Glutamatergic neuron (in vitro differentiated cells): Measurements from ENCODE around the gene TTN. TPM values are rescaled to one million over a fixed set of nuclear protein-coding genes. Genes with fewer than 3 reads are reported as not detected.

Experiments
- DNase-seq: peaks from one replicate; pipeline ENCODE4 v3.0.0; 2022
- H3K27ac Mint-ChIP-seq: one replicate; pipeline ENCODE4 v1.8.0; 2020; ENCODE audit warnings: mild to moderate bottlenecking, mixed read lengths, inconsistent platforms; ENCODE audit not compliant: unreplicated experiment
- H3K27me3 Mint-ChIP-seq: one replicate; pipeline ENCODE4 v1.8.0; 2020; ENCODE audit warnings: mild to moderate bottlenecking, moderate library complexity, mixed read lengths, inconsistent platforms; ENCODE audit not compliant: unreplicated experiment
- H3K36me3 Mint-ChIP-seq: one replicate; pipeline ENCODE4 v1.8.0; 2020; ENCODE audit warnings: mild to moderate bottlenecking, mixed read lengths, inconsistent platforms; ENCODE audit not compliant: unreplicated experiment
- H3K4me1 Mint-ChIP-seq: one replicate; pipeline ENCODE4 v1.8.0; 2020; ENCODE audit warnings: mild to moderate bottlenecking, low read depth, mixed read lengths, inconsistent platforms; ENCODE audit not compliant: unreplicated experiment
- H3K4me3 Mint-ChIP-seq: one replicate; pipeline ENCODE4 v1.8.0; 2020; ENCODE audit warnings: mild to moderate bottlenecking, mixed read lengths, inconsistent platforms; ENCODE audit not compliant: unreplicated experiment
- H3K9me3 Mint-ChIP-seq: one replicate; pipeline ENCODE4 v1.8.0; 2020; ENCODE audit warnings: mild to moderate bottlenecking, moderate library complexity, mixed read lengths, inconsistent platforms; ENCODE audit not compliant: unreplicated experiment
- total RNA-seq: library from RNA; stranded (reverse); fragmentation: NEBNext Ultra II Directional; extraction: Animal tissue kit (Norgen Biotek cat#: 25700); gene quantifications from one replicate; pipeline ENCODE4 v1.2.1, GENCODE V29; 2021; ENCODE audit not compliant: unreplicated experiment
- TF ChIP-seq, protein P1 (sequence below): fragments of 200-600 bp; sonication (generic); IDR thresholded peaks from one replicate; pipeline ENCODE4 v1.5.0; 2021; ENCODE audit not compliant: partially characterized antibody, unreplicated experiment

TTN gene
- total RNA-seq, 1 donor from 2014 or later, result 0.34 TPM

DNA sequence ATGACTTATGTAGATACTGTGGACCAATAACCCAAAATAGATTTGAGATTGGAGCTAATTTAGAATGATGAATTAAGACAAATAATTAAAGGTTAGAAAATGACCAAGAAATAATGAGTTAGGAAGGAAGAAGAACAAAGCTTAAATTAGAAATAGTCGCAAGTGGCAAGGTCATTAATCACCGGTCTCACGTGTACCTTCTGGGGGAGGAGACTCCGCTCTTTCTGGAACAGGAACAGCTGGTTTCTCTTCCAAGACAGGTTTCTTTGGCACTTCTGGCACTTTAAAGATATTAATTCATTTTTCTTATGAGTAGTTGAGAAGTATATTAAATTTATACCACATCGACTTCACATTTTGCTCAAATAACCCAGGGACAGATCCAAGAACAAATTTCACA lies 156.7 kb downstream of the TTN start:
- H3K4me3 Mint-ChIP-seq, result no peak overlapping the region
- TF ChIP-seq, protein P1, sequence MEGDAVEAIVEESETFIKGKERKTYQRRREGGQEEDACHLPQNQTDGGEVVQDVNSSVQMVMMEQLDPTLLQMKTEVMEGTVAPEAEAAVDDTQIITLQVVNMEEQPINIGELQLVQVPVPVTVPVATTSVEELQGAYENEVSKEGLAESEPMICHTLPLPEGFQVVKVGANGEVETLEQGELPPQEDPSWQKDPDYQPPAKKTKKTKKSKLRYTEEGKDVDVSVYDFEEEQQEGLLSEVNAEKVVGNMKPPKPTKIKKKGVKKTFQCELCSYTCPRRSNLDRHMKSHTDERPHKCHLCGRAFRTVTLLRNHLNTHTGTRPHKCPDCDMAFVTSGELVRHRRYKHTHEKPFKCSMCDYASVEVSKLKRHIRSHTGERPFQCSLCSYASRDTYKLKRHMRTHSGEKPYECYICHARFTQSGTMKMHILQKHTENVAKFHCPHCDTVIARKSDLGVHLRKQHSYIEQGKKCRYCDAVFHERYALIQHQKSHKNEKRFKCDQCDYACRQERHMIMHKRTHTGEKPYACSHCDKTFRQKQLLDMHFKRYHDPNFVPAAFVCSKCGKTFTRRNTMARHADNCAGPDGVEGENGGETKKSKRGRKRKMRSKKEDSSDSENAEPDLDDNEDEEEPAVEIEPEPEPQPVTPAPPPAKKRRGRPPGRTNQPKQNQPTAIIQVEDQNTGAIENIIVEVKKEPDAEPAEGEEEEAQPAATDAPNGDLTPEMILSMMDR, result no peak
- no peak overlapping the region for H3K27ac Mint-ChIP-seq
- H3K27me3 Mint-ChIP-seq, result no peaks in the 10 kb centered on the region
- no peaks in the 10 kb centered on the region for H3K4me1 Mint-ChIP-seq
- H3K36me3 Mint-ChIP-seq, result no peaks in the 10 kb centered on the region
- H3K9me3 Mint-ChIP-seq, result no peaks in the 10 kb centered on the region
- DNase-seq, result no peak

DNA sequence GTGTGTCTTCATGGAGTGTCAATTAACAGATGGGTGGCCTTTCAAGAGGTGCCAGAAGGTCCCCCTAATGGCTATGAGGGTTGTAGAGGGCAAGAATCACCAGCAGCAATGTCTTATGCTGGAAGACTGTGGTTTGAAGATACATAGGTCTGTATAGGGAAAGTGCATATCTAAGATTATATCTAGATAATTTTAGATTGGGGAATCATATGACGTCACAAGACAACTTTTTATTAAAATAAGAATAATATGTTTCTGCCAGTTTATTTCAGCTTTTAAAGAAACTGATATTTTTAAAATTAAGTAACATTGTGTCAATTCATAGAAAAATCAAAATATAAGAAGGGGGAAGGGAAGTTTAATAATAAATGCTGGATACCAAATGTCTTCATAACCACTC lies 162.3 kb downstream of the TTN start:
- TF ChIP-seq, protein P1, result no peak
- H3K4me3 Mint-ChIP-seq, result no peak overlapping the region
- H3K27ac Mint-ChIP-seq, result no peak overlapping the region
- no peak for DNase-seq
- H3K36me3 Mint-ChIP-seq, result no peaks in the 10 kb centered on the region
- H3K27me3 Mint-ChIP-seq, result no peaks in the 10 kb centered on the region
- peaks cover 4% of the 10 kb centered on the region for H3K4me1 Mint-ChIP-seq
- no peaks in the 10 kb centered on the region for H3K9me3 Mint-ChIP-seq

DNA sequence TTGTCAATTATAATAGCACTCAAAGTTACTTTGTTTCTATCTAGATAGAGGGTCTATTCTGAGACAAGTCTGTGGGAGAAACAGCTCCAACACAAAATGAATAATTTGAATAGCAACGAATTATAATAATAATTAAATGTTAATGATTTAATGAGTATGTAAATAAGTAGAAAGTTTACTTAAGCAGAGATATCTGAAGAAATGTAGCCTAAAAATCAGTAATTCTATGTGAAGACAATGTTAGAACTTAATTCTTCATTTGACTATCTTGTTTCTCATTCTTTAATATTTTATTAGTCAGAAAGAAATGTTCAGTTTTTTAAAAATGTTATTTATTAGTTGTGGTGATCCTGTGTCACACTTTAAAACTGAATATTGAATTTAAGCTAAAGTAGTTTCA lies 165.7 kb downstream of the TTN start:
- H3K36me3 Mint-ChIP-seq, result no peaks in the 10 kb centered on the region
- no peak overlapping the region for H3K27ac Mint-ChIP-seq
- no peaks in the 10 kb centered on the region for H3K9me3 Mint-ChIP-seq
- no peaks in the 10 kb centered on the region for H3K27me3 Mint-ChIP-seq
- DNase-seq, result no peak
- peaks cover 4% of the 10 kb centered on the region for H3K4me1 Mint-ChIP-seq
- H3K4me3 Mint-ChIP-seq, result no peak overlapping the region
- TF ChIP-seq, protein P1, result no peak

DNA sequence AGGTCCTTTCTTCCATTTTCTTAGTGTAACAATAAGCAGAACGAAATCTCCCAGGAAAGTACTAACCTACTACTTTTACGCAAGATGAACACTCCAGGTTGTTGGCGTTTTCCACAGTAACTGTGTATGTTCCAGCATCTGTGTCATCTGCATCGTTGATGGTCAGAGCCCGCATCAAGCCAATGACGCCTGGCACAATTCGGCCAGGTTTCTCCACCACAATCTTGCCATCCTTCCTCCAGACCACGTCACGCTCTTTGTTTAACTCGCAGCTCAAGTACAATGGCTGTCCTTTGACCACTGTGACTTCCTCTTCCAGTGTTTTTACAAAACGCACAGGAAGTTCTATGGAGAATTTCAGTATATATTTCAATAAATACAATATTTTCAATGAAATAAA lies 171.3 kb downstream of the TTN start:
- no peaks in the 10 kb centered on the region for H3K27me3 Mint-ChIP-seq
- H3K4me1 Mint-ChIP-seq, result no peaks in the 10 kb centered on the region
- H3K9me3 Mint-ChIP-seq, result peaks cover 2% of the 10 kb centered on the region
- TF ChIP-seq, protein P1, result no peak
- no peaks in the 10 kb centered on the region for H3K36me3 Mint-ChIP-seq
- H3K27ac Mint-ChIP-seq, result no peak overlapping the region
- no peak for DNase-seq
- H3K4me3 Mint-ChIP-seq, result no peak overlapping the region

DNA sequence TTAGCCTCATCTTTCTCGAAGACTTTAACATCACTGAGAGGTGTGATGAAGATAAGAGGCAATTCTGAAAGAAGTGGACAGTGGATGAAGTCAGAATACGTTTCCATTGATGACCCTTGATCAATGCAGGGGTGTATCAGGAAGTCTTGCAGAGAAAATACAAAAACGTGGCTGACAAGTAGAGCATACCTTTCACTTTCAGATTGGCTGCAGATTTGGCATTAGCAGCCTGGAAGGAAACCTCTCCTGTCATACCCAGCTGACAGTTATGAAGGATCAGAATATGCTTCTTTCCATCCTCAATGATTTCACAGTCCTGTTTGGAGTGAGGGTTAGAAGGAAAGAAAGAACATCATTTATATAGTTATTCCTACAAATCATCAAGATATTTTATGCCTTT lies 174.5 kb downstream of the TTN start:
- no peaks in the 10 kb centered on the region for H3K27me3 Mint-ChIP-seq
- H3K4me1 Mint-ChIP-seq, result peaks cover 4% of the 10 kb centered on the region
- no peak overlapping the region for H3K4me3 Mint-ChIP-seq
- no peaks in the 10 kb centered on the region for H3K36me3 Mint-ChIP-seq
- peaks cover 2% of the 10 kb centered on the region for H3K9me3 Mint-ChIP-seq
- no peak overlapping the region for H3K27ac Mint-ChIP-seq
- no peak for DNase-seq
- TF ChIP-seq, protein P1, result no peak
